ENCODE data around the gene CRTC3.

Gene CRTC3

DNA sequence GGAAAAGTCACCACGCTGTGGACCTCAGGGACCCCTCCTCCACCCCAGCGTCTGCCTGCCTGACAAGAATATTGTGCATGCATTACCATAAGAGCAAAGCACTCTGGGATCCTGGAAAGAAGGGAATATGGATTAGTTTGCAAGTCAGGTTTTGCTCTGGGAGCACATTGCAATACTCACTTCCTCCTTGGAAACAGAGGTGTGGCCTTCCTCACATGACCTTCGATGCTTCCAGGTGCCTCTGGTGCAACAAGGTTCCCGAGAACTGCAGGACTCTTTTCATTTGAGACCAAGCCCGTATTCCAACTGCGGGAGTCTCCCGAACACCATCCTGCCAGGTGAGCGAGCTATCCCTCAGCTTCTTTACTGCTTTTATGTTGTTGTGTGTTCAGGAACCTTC lies 111.1 kb downstream of the CRTC3 start:
- TF ChIP-seq, protein P1, sequence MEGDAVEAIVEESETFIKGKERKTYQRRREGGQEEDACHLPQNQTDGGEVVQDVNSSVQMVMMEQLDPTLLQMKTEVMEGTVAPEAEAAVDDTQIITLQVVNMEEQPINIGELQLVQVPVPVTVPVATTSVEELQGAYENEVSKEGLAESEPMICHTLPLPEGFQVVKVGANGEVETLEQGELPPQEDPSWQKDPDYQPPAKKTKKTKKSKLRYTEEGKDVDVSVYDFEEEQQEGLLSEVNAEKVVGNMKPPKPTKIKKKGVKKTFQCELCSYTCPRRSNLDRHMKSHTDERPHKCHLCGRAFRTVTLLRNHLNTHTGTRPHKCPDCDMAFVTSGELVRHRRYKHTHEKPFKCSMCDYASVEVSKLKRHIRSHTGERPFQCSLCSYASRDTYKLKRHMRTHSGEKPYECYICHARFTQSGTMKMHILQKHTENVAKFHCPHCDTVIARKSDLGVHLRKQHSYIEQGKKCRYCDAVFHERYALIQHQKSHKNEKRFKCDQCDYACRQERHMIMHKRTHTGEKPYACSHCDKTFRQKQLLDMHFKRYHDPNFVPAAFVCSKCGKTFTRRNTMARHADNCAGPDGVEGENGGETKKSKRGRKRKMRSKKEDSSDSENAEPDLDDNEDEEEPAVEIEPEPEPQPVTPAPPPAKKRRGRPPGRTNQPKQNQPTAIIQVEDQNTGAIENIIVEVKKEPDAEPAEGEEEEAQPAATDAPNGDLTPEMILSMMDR (IDR thresholded peaks at IDR 0.05; ENCODE audit: insufficient read depth, low read depth, low read length, missing control alignments), result no peak
- no peak overlapping the region for H3K4me3 ChIP-seq (ENCODE audit: low read depth, low read length)
- DNase-seq (ENCODE audit: low read depth), result no peak

DNA sequence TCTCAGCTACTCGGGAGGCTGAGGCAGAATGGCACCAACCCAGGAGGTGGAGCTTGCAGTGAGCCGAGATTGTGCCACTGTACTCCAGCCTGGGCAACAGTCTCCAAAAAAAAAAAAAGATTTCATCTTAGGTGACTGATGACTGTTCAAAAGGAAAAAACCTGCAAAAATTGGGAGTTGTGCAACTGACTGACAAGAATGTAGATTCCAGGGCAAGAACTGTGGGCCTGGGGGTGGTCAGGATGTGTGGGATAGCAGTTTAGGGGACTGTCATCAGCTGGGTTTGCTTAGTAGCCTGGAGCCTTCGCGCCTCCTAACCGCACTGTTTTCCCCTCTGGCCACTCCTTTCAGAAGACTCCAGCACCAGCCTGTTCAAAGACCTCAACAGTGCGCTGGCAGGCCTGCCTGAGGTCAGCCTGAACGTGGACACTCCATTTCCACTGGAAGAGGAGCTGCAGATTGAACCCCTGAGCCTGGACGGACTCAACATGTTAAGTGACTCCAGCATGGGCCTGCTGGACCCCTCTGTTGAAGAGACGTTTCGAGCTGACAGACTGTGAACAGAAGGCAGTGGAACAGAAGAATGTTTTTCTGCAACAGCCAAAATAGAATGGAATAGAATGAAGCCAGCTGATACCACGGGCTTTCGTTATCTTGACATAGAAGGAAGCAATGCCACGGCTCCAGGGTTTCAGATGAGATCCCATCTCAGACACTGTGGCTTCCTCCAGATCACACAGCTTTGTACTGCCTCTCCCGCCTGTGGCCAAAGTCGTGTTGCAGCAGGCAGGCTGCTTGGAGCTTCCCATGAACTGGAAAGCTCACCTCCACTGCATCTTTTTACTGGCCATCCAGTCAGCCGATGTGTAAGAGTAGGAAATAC lies 112.1 kb downstream of the CRTC3 start:
- no peak for DNase-seq (ENCODE audit: low read depth)
- TF ChIP-seq, protein P1 (IDR thresholded peaks at IDR 0.05; ENCODE audit: insufficient read depth, low read depth, low read length, missing control alignments), result no peak
- no peak overlapping the region for H3K4me3 ChIP-seq (ENCODE audit: low read depth, low read length)

- TF ChIP-seq, protein P1 (IDR thresholded peaks at IDR 0.05; ENCODE audit: insufficient read depth, low read depth, low read length, missing control alignments), result peak; percentile 2
- no peak for DNase-seq (ENCODE audit: low read depth)
- H3K4me3 ChIP-seq (ENCODE audit: low read depth, low read length), result no peak overlapping the region
These were observed 113.0 kb downstream of the CRTC3 start for GRCh38 chr15:90642464-90643300.

GRCh38 chr15:90643301-90643632 lies 113.5 kb downstream of the CRTC3 start:
- DNase-seq (ENCODE audit: low read depth), result no peak
- no peak overlapping the region for H3K4me3 ChIP-seq (ENCODE audit: low read depth, low read length)
- TF ChIP-seq, protein P1 (IDR thresholded peaks at IDR 0.05; ENCODE audit: insufficient read depth, low read depth, low read length, missing control alignments), result no peak

- DNase-seq (ENCODE audit: low read depth), result no peak
- no peak overlapping the region for H3K4me3 ChIP-seq (ENCODE audit: low read depth, low read length)
- TF ChIP-seq, protein P1 (IDR thresholded peaks at IDR 0.05; ENCODE audit: insufficient read depth, low read depth, low read length, missing control alignments), result no peak
These were observed 114.8 kb downstream of the CRTC3 start for GRCh38 chr15:90644526-90644925.

- TF ChIP-seq, protein P1 (IDR thresholded peaks at IDR 0.05; ENCODE audit: insufficient read depth, low read depth, low read length, missing control alignments), result no peak
- H3K4me3 ChIP-seq (ENCODE audit: low read depth, low read length), result no peak overlapping the region
- no peak for DNase-seq (ENCODE audit: low read depth)
These were observed 115.4 kb downstream of the CRTC3 start for GRCh38 chr15:90644952-90645725.

Data from GM12865 (cell line).